GM19023 (cell line): ENCODE measurements around the gene LCAT.

Source experiments
- ATAC-seq: cut with Tn5 transposase; IDR thresholded peaks from one replicate; pipeline ENCODE4 v1.9.1; 2021; ENCODE audit warnings: mild to moderate bottlenecking, moderate library complexity; ENCODE audit not compliant: unreplicated experiment

LCAT gene

DNA sequence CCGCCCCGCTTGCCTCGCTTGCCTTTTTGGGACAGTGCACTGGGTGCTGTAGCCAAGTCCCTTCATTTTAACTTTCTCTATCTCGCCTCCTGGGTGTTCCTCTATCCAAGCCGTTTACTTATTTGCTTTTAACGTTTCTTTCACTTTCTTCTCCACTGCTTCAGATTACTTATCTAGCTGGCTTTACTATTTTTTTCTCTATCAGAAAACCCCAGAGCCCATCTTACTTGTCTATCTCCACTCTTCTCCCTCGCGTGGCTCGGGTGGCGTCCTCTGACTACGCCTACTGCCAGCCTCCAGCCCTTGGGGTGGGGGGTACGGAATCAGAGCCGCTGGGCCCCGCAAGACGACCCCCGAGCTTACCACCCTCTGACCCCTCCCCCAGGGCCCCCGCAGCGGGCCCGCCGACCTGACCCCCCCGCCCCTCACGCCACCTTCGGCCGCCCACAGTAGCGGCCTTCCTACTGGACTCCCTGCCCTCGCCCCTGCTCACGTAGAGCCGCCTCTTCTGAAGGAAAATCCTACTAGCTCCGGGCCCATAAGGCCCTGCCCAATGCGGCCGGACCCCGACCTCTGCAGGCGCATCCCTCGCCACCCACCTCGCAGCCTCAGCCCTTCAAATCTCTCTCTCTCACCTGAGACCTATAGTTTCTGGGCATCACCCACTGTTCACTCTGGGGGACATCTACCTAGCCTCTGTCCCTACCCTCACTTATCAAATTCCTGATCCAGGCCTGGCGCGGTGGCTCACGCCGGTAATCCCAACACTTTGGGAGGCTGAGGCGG, 25.5 kb upstream of the LCAT start:
- ATAC-seq, result no peak

GRCh38 chr16:67968400-67969253, 24.7 kb upstream of the LCAT start, which contains the start of gene SLC12A4:
Gene SLC12A4, minus strand, starts transcription at chr16:67968637. Its CDS starts 84 bp downstream, at chr16:67968553.
- peak; percentile 81 for ATAC-seq

GRCh38 chr16:67967958-67968399, 24.1 kb upstream of the LCAT start:
- peak; percentile 25 for ATAC-seq

GRCh38 chr16:67967183-67967957, 23.4 kb upstream of the LCAT start:
- ATAC-seq, result no peak

- no peak for ATAC-seq
Observed at GRCh38 chr16:67966549-67967182, 22.7 kb upstream of the LCAT start.

DNA sequence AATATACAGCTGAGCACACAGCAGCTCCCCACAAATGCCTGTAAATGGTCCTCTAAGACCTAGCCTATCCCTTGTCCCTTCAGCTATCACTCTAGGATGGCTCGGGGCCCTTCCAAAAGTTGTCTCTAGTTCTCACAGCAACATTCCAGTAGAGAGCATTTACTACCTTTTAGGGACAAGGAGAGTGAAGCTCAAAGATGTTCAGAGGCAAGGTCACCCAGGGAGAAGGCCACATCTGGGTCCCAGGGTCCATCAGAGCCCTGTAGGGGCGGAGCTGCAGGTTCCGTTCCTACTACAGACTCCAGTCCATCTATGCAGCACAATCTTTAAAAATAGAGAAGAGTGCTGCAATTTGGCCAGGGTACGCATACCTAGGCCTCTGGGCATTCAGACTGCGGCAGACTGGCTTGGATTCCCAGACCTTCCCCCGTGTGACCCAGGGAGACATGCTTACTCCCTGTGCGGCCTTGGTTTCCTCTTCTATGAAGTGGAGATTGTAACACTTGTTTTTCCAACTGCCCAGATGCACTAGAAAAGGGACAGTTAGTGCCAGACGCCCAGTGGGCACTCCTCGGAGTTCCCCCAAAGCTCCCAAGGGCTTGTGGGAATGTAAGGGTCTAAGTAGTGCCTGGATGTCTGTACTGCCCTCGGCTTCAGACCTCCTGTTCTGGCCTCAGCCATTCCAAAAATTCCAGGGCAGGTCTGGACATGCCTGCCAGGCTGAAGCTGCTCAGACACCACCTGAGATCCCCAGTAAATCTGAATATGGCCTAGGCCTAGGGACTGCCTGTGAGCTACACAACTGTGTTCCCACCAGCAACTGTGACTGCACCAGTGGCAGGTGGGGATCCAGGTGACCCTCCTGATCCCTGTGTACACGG, 22.0 kb upstream of the LCAT start:
- no peak for ATAC-seq

DNA sequence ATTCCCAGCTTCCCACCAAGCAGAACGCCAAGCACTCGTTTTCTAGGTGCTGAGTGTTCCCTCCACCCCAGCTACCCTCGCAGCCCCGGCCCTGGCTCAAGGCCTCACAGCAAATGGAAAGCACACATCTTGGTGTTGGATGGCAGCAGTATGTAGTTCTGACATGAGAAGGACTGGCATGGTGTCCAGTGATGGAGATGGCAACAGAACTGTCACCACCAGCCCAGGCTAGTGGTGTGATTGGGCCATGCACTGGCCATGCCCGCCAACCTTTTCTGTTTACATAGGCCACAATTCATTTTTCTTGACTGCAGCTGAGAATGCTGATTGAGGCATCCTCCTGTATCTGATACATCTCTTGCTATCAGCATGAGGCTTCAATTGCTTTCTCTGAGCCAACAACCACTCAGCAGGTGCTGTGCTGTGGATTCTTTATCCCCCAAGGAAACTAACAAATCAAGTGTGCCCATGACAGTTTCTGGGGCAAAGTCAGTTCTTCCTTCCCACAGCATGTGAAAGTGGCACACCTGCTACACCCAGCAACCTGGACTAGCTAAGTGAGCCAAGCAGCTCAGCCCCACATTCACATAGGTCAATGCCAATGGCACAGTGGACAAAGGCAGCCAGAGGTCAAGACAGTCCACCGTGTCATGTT, 20.7 kb upstream of the LCAT start:
- ATAC-seq, result no peak

- ATAC-seq, result no peak
Observed at GRCh38 chr16:67963662-67964321, 19.9 kb upstream of the LCAT start.

GRCh38 chr16:67963292-67963661, 19.4 kb upstream of the LCAT start:
- no peak for ATAC-seq

- no peak for ATAC-seq
Observed at GRCh38 chr16:67962135-67962534, 18.2 kb upstream of the LCAT start.

- no peak for ATAC-seq
Observed at GRCh38 chr16:67961551-67961957, 17.6 kb upstream of the LCAT start.

GRCh38 chr16:67959536-67960329, 15.8 kb upstream of the LCAT start:
- ATAC-seq, result no peak

- no peak for ATAC-seq
Observed at GRCh38 chr16:67957622-67958021, 13.7 kb upstream of the LCAT start.

GRCh38 chr16:67954421-67955196, 10.7 kb upstream of the LCAT start:
- no peak for ATAC-seq

DNA sequence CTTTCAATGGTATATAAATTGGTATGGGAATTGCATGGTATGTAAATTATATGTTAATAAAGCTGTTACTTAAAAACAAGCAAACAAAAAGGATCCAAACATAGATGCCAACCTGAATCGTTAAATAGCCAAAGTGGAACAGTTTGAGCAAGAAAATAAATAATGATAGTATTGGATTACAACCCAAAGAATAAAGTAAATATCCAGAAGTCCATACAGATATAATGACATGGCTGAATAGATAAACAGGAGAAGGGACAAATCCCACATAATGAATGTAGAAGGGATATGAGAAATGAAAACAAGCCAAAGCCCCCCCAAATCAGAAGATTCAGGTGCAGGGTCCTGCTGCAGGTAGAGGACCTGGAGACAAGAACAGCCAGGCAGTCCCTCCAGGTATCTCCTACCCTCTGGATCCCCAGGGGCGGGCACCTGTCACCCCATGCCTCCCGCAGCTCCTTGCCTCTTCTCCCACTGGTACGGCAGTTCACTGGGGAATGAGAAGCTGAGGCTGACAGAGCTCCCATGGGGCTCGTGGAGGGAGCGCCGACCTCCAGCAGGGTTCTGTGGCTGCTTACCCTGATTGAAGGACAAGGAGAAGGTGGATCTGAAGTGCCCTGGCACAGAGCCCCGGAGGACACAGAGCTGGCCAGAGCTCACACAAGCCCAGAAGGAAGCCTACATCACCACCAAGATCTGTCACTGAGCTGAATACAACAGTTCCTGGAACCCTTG, 9.9 kb upstream of the LCAT start:
- ATAC-seq, result no peak

GRCh38 chr16:67951485-67951884, 7.6 kb upstream of the LCAT start:
- no peak for ATAC-seq
